GM19328 (cell line): ENCODE data around the gene PNMA8B.
"Not testable (repeated sequence)": the region's sequence is repeated elsewhere in the genome, so short reads cannot be mapped to it uniquely, and the experiment has no call there.

Experiments used
- ATAC-seq: cut with Tn5 transposase; IDR thresholded peaks from one replicate; pipeline ENCODE4 v1.9.1; 2021; ENCODE audit warnings: mild to moderate bottlenecking, moderate library complexity; ENCODE audit not compliant: unreplicated experiment

PNMA8B gene, protein sequence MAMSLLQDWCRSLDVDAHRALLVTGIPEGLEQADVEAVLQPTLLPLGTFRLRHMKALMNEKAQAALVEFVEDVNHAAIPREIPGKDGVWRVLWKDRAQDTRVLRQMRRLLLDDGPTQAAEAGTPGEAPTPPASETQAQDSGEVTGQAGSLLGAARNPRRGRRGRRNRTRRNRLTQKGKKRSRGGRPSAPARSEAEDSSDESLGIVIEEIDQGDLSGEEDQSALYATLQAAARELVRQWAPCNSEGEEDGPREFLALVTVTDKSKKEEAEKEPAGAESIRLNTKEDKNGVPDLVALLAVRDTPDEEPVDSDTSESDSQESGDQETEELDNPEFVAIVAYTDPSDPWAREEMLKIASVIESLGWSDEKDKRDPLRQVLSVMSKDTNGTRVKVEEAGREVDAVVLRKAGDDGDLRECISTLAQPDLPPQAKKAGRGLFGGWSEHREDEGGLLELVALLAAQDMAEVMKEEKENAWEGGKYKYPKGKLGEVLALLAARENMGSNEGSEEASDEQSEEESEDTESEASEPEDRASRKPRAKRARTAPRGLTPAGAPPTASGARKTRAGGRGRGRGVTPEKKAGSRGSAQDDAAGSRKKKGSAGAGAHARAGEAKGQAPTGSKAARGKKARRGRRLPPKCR

DNA sequence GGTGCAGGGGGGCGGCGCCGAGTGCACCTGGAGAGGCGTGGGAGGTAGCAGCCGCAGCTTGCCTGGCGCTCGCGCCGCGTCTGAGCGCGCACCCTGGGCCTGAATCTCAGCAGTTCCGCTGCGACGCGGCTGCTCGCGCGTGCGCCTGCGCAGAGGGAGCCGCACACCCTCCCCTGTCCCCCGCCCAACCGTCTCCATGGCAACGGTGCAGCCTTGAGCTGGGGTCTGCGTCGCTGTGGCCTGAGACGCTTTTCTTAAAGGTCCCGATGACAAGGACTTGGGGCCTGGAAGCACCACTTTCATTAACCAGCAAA, at the start of gene PNMA8B:
PNMA8B (minus strand) TSS at position 82 of the 314 bp plus-strand sequence. CDS start 402 bp downstream, outside the sequence.
- no peak for ATAC-seq

DNA sequence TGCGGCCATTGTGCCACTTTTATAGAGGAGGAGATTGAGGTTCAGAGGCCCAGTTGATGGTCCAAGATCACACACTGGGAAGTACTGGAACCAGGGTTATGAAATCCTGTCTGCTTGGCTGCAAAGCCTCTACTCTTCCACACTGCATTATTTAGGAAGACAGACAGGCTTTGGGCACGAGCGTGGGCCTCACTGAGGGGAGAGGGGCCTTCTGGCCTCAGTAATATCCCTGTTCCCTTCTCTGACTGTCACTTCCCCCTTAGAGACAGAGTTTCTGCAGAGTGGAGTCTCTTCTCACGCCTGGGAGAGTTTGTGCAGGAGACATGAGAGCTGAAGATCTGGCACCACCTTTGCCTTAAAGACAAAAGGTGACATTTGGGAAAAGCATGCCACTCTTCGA, 49.0 kb upstream of the PNMA8B start:
- no peak for ATAC-seq

DNA sequence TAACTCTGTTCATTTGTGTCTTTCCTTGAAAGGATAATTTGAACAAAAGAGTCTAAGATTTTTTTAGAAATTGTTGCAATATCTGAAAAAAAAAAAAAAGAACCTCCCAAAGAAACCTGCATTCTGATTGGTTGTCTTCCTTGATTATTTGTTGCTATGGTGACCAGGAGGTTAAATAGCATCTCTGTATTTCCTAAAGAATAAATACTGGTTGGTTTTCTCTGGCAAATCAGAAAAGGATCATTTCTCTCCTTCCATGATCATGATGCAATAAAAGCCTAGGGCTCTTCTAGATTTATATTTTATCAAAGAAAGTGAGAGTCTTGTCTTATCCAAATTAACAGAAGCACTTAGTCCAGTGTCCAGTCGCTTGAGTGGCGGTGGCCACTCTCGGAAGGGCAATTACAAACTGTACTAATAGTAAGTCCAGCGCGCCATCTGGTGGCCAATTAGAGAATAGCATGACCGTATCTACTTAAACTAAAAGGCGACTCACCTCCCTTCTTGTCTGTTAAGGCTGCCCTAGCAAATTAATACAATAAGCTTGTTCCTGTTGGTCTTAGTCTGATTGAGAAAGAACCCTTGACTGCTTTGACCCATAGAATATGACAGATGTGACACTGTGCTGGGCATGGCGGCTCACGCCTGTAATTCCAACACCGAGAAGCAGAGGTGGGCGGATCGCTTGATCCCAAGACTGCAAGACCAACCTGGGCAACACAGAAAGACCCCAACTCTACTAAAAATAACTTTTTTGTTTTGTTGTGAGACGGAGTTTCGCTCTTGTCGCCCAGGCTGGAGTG, 47.0 kb upstream of the PNMA8B start:
- ATAC-seq = no peak

DNA sequence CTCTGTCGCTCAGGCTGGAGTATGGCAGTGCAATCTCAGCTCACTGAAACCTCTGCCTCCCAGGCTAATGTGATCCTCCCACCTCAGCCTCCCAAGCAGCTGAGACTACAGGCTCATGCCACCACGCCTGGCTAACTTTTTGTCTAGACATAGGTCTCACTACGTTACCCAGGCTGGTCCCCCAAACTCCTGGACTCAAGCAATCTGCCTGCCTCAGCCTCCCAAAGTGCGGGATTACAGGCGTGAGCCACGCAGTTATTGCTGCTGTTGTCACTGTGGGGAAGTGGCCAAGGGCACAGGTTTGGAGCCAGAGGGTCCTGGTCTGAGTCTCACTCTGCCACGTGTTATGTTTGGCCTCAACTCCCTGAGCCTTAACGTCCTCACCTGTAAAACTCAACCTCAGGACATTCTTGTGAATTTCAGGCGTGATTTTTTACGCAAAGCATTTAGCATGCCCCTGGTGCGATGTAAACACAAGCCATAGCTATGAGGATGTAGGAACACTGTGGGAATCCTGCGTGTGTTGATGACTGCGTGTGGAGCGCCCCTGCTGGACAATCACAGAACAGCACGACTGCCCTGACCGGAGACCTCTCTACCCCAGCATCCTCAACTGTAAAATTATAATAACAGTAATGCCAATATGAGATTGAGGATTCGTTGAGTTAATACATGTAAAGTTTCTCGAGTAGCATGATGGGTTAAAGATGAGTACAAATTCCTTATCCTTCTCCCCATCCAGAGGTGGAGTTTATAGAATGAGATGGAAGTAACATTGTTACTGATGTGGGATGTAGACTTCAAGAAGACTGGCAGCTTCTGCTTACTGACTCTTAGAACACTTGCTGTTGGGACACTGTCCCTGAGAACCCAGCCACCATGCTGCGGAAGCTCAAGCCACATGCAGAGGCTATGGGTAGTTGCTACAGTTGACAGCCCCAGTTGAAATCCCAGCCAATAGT, 41.8 kb upstream of the PNMA8B start:
- ATAC-seq = no peak

DNA sequence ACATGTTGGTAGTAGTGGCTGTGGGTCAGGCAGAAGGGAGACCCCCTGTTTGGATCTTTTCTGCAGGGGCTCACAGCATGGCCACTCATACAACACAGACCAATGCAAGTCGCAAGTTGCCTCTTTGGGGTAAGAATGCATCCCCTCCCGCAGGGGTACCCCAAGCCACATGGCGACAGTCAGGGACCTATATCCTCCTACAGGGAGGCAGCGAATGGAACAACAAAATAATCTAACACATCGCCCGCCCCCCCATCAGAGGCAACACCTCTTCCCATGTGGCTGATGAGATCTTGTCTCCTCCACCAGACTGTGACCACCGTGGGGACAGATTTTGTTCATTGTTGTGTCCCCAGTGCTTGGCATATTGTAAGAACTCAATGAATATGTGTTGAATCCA, 40.7 kb upstream of the PNMA8B start:
- no peak for ATAC-seq

DNA sequence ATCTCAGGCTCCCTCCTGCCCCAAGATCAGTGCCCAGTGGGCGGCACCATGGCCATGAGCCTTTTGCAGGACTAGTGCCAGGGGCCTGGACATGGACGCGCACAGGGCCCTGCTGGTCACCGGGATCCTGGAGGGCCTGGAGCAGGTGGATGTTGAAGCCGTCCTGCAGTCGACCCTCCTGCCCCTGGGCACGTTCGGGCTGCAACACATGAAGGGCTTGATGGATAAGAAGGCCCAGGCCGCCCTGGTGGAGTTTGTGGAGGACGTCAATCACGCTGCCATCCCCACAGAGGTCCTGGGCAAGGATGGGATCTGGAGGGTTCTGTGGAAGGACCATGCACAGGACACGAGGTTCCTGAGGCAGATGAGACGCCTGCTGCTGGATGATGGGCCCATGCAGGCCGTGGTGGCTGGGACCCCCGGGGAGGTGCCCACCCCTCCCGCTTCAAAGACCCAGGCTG, 38.0 kb upstream of the PNMA8B start:
- ATAC-seq = no peak

DNA sequence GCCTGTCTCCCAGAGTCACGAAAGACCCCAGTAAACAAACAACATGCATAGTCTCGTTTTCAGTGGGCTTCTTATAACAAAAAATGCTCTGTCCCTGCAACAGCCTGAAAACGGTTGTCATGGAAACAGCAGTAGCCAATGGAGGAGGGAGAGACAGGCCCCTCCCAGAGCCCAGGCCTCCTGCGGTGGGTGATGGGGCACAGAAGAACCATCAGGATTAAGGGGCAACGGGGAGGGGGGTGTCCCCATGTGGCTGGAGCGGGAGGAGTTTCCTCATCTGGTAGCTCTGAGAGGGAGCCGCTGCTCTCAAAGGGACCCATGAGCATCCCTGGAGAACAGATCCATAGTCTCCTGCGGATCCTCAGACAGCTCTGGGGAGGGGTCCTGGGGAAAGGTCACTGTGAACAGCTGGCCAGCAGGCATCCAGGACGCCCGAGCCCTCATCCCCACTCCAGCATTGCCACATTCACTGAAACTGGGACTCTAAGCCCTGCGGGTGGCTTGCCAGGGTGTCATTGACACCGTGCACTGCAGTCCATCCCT, 37.5 kb upstream of the PNMA8B start:
- ATAC-seq = no peak

DNA sequence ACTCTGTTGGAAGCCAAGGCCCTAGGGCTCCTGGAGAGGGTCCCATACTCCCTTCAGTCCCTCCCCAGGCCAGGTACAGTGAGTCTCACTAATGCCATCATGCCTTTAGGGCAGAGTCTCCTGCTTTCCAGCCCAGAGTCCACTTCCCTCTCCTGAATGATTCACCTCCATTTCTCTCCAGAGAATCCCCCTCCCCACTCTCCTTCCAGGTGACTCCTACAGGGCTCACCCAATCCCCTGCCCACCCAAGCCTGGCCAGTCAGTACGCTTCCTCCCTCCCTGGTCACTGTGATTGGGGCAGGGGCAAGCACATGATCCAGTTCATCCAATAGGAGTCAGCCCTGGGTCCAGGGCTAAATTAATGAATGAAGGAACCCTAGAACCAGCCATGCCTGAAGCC, 35.0 kb upstream of the PNMA8B start:
- no peak for ATAC-seq

DNA sequence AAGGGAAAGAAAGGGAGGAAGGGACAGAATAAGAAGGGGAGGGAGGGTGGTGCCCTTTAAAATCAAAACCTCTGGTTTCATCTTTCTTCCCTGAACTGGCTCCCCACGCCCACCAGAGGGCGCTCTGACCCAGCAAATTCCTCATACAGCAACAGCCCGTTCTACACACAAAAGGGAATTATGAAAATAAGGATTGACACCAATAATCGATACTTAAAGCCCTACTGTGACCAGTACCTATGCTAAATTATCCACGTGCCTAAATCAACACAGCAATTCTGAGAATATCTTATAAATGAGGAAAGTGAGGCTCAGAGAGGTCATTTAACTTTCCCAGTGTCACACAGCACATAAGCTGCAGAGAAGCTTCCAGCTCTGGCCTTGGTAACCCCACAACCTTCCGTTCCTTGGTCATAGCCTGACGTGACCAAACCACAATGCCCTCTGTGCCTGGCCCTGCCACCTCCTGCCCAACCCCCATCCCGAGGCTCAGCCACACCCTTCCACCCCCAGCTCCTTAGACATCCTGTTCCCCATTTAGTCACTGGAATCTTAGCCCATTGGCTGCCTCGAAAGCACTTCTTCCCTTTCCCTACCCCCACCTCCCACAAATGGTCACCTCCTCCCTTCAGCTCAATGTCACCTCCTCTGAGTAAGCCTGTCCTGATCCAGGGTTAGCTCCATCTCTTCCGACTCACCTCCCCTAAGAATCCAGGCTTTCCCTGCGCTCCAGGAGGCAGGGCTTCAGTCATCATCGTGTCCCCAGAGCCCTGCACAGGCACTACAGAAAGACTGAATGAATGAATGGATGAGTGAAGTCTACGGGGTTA, 34.2 kb upstream of the PNMA8B start:
- ATAC-seq = no peak

DNA sequence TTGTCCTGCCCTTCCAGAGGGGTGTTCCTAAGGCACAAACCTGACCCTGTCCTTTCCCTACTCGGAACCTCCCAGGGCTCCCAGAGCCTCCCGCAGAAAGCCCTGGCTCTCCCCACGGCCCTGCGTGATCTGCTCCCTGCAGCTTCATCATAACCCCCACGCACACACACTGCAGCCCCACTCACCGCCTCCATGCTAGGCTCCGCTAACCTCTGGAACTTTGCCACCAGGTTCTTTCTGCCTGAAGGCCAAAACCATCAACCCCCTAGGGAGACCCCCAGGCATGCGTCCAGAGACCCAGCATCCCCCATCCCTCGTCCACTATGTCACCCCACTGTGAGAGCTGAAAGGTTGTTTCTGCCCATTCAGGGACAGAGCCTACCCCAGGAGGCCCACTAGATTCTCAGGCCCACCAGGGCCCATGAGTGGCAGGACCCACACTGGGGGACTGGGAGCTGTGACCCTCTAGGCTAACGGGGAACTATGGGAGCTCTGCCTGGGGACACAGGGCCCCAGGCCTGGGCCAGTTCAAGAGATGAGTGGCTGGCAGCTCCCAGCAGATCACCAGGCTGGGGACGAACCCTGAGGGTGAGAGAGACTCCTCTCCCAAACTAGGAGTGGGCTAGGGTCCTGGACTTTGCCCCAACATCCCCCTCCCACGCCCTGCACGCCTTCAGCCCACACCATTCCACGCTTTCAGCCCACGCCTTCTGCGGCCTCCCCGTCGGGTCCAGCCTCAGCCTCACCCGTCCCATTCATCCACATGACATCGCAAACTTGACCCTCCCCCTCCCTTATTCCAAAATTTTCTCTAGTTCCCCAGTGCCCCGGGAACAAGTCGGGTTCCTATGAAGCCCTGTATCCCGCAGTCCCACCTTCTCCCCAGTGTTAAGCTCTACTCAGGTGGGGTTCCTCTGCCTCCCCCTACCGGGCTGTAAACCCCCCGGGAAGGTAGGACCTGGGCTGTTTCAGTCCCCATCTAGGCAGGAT, 33.2 kb upstream of the PNMA8B start:
- no peak for ATAC-seq

DNA sequence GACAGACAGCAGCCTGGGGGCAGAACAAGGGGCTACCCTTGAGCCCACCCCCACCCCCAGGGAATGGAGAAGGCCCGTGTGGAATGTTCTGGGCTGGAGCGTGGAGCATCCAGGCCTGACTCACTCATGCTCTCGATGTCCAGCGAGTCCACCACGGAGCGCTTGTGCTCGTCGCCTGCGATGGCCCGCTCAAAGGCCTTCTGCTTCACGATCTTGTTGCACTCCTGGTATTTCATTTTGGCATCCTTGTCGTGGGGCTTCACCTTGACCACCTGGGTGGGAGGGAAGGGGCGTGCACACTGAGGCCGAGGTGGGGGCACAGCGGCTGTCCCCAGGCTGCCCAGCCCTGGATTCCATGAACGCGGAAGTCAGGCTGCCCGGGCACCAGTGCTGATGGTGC, 31.1 kb upstream of the PNMA8B start:
- not testable (repeated sequence) for ATAC-seq

DNA sequence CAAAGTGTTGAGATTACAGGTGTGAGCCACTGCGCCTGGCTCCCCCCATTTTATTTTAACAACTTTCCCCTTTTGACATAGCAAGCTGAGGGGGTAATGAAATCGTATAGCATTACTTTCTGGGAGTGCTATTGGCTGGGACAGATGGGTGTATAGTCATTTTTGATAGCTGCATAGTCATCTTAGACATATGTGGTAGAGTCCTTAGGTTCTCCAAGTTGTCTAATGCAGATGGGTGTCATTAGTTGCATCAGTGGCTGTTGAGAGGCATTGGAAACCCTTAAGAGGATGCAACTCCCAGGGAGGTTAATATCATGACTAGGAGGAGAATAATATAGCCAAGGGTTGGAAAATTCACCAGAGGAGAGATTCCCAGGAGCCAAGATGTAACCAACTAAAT, 28.6 kb upstream of the PNMA8B start:
- ATAC-seq = no peak

DNA sequence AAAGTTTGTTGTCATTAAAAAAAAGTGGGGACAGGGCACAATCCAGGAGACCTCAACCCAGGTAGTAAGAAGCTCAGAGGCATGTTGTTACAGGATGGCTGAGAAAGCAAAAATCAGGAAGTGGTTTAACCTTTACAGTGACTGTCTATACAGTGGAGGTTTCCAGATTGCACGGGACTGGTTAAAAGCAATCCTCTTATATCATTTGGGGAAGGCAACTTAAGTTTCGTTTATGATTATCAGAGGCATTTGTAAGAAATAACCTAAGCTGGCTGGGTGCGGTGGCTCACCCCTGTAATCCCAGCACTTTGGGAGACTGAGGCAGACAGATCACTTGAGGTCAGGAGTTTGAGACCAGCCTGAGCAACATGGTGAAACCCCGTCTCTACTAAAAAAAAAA, 27.3 kb upstream of the PNMA8B start:
- ATAC-seq = not testable (repeated sequence)

DNA sequence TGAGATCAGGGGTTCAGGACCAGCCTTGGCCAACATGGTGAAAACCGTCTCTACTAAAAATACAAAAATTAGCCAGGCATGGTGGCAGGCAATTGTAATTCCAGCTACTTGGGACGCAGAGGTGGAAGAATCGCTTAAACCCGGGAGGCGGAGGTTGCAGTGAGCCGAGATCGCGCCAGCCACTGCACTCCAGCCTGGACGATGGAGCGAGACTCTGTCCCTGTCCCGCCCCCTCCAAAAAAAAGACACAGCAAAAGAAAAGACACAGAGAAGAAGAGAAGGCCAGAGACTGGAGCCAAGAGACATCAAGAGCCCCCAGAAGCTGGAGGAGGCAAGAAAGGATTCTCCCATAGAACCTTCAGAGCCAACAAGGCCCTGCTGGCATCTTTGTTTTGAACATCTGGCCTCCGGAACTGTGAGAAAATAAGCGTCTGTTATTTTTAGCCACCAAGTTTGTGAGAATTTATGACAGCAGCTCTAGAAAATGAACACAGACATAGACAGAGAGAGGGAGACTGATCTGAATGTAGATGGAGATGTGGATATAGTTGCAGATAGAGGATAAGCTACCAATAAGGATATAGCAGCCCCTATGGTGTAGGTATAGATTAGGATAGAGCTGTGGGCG, 25.7 kb upstream of the PNMA8B start:
- ATAC-seq = no peak

DNA sequence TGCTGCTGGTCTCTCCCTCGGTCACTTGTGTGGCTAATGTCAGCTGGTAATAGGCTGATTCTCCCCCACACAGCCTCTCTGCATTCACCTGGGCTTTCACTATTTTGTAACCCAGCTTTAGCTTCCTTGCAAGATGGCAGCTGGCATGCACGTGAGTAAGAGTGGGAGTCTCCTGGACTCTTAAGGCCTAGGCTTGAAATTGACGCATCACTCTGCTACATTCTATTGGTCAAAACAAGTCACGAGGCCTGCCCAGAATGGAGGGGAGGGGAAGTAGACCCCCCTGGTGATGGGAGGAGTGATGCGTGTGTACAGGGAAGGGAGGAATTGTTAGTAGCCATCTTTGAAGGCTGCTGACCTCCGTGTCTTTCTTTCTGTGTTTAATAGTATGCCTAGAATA, 24.9 kb upstream of the PNMA8B start:
- no peak for ATAC-seq

DNA sequence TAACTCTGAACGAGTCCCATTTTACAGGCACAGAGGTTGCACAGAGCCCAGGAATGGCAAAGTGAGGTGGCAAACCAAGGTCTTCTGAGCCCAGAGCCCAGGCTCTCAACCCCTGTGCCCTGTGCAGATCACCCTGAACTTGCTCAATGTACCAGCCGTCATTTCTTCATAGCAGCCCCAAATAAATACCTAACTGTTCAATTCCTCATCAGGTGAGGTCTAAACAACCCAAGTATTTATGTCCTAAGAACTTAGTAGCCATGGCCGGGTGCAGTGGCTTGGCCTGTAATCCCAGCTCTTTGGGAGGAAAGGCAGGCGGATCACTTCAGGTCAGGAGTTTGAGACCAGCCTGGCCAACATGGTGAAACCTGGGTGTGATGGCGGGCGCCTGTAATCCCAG, 21.8 kb upstream of the PNMA8B start:
- no peak for ATAC-seq

DNA sequence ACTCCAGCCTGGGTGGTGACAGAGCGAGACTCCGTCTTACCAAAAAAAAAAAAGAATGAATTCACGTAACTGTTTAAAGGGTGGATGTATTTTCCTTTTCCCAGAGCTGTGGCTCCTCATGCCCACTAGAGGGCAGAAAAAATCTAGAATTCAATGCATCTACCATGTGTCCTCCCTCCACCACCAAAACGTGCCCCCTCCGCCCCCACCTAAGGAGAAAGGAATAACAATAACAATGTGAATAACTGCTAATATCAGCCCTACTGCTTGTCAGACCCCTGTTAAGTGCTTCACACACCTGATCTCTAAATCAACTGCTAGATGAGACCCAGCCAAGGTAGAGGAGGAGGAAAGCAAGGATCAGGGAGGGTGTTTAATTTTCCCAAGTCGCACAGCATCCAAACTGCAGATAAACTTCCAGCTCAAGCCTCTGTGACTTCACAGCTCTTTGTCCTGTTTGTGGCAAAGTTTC, 20.2 kb upstream of the PNMA8B start:
- no peak for ATAC-seq

DNA sequence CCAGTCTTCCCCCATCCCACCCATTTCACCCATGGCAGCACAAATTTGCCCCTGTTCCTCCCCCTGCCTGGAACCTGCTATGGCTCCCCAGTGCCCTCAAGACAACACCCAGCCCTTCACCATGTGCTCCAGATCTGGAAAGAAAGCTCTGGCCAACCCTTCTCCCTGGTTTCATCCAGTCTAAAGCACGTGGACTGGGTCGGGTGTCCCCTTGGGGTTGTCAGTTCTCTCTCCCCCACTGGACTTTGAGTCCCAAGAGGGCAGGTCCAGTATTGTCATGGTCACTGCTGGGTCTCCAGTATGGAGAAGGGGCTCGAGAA, 19.6 kb upstream of the PNMA8B start:
- no peak for ATAC-seq
